ENCODE measurements around the gene CT45A10.
A peak's percentile ranks its signal among the peaks of the same experiment; 100 is the strongest.
"Not testable (repeated sequence)": the region's sequence is repeated elsewhere in the genome, so short reads cannot be mapped to it uniquely, and the experiment has no call there.

Gene CT45A10

GRCh38 chrX:135893294-135893817, at the start of gene CT45A10, which contains the start of gene SAGE1:
CT45A10 (minus strand) TSS chrX:135893444; CDS start chrX:135885344, 8,100 bp downstream.
SAGE1 (plus strand) TSS chrX:135893716; CDS start chrX:135896243, 2,527 bp downstream.
- FAIRE-seq (no peak), DNase-seq (ENCODE audit: low spot score) (no peak)

GRCh38 chrX:135931644-135932487, 38.6 kb upstream of the CT45A10 start:
- FAIRE-seq: peak; percentile 7
- no peak for DNase-seq (ENCODE audit: low spot score)

- DNase-seq (ENCODE audit: low spot score) (no peak), FAIRE-seq (no peak)
Observed at GRCh38 chrX:135927897-135928296, 34.7 kb upstream of the CT45A10 start.

GRCh38 chrX:135923353-135923752, 30.1 kb upstream of the CT45A10 start:
- FAIRE-seq (no peak), DNase-seq (ENCODE audit: low spot score) (no peak)

- not testable (repeated sequence) for DNase-seq (ENCODE audit: low spot score); FAIRE-seq
Observed at GRCh38 chrX:135920516-135920915, 27.3 kb upstream of the CT45A10 start.

GRCh38 chrX:135914404-135914803, 21.2 kb upstream of the CT45A10 start:
- DNase-seq (ENCODE audit: low spot score): no peak
- no peak for FAIRE-seq

GRCh38 chrX:135910251-135910650, 17.0 kb upstream of the CT45A10 start:
- FAIRE-seq: no peak

GRCh38 chrX:135892781-135893180, 463 bp downstream of the CT45A10 start:
- no peak for FAIRE-seq
- no peak for DNase-seq (ENCODE audit: low spot score)

More at GRCh38 chrX:135910251-135910650, 17.0 kb upstream of the CT45A10 start:
- no peak for DNase-seq (ENCODE audit: low spot score)

- DNase-seq (ENCODE audit: low spot score) (no peak), FAIRE-seq (no peak)
Observed at GRCh38 chrX:135890087-135890585, 3.1 kb downstream of the CT45A10 start.

- DNase-seq (ENCODE audit: low spot score); FAIRE-seq: not testable (repeated sequence)
Observed at GRCh38 chrX:135888976-135889375, 4.3 kb downstream of the CT45A10 start.

GRCh38 chrX:135888230-135888629, 5.0 kb downstream of the CT45A10 start:
- not testable (repeated sequence) for DNase-seq (ENCODE audit: low spot score); FAIRE-seq

GRCh38 chrX:135882741-135883140, 10.5 kb downstream of the CT45A10 start:
- FAIRE-seq: not testable (repeated sequence)

GRCh38 chrX:135871712-135872111, 21.5 kb downstream of the CT45A10 start, which contains the start of gene CT45A9:
CT45A9 (minus strand) TSS chrX:135871812; CDS start chrX:135868061, 3,751 bp downstream.
- not testable (repeated sequence) for DNase-seq (ENCODE audit: low spot score); FAIRE-seq

More at GRCh38 chrX:135882741-135883140, 10.5 kb downstream of the CT45A10 start:
- DNase-seq (ENCODE audit: low spot score): not testable (repeated sequence)

GRCh38 chrX:135854438-135854837, 38.8 kb downstream of the CT45A10 start, which contains the start of gene CT45A8:
CT45A8 (minus strand) TSS chrX:135854538; CDS start chrX:135850783, 3,755 bp downstream.
- DNase-seq (ENCODE audit: low spot score); FAIRE-seq: not testable (repeated sequence)

GRCh38 chrX:135837180-135837579, 56.1 kb downstream of the CT45A10 start, which contains the start of gene CT45A7:
CT45A7 (minus strand) TSS chrX:135837280; CDS start chrX:135833533, 3,747 bp downstream.
- DNase-seq (ENCODE audit: low spot score); FAIRE-seq: not testable (repeated sequence)
